ENCODE measurements around the gene HAND1. TPM values are rescaled to one million over a fixed set of nuclear protein-coding genes. Genes with fewer than 3 reads are reported as not detected.
A peak's percentile ranks its signal among the peaks of the same experiment; 100 is the strongest.

Gene HAND1
- total RNA-seq, 2 experiments from 2014 or later, result not detected

DNA sequence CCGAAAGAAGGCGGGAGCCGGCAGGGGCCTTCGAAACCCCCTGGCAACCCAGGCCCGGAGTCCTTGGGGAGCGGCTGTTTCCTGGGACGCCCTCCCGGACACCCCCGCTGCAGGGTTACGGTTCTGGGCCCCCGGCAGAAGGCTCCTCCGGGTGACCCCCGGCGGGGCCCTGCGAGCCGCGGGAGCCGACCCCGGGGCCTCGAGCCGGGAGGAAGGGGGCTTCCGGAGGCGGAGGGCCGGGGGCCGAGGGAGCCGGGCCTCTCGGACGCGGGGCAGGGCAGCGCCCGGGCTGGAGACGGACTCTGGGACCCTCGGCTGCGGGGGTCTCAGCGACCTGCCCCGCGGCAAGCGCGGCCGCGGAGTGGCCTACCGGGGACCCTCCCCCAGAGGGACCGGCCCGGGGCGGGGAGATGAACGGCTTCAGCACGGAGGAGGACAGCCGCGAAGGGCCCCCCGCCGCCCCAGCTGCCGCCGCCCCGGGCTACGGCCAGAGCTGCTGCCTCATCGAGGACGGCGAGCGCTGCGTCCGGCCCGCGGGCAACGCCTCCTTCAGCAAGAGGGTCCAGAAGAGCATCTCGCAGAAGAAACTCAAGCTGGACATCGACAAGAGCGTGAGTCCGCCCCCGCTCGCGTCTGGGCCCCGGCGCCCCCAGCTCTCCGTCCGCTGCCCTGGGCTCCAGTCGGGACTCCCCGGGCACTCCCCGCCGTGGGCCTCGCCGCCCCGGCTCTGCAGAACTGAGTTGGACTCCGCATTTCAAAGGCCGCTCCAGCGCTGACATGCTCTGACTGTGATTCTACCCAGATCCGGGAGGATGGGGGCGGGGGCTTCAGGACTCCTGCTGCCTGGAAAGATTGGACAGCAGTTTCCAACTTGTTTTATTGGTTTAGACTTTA, 31.6 kb downstream of the HAND1 start:
- CTCF ChIA-PET, result interaction anchor here (2.4 kb wide), 1 partner anchor 374 kb away, joined by 6 read pairs; no protein-coding TSS in a partner anchor
- H3K27me3 Mint-ChIP-seq, result no peaks in the 10 kb centered on the region
- POLR2A ChIA-PET, result interaction anchor here (1.6 kb wide), 1 partner anchor 407 kb away, joined by 3 read pairs; the partner anchor contains the start of genes FAM114A2 and MFAP3

DNA sequence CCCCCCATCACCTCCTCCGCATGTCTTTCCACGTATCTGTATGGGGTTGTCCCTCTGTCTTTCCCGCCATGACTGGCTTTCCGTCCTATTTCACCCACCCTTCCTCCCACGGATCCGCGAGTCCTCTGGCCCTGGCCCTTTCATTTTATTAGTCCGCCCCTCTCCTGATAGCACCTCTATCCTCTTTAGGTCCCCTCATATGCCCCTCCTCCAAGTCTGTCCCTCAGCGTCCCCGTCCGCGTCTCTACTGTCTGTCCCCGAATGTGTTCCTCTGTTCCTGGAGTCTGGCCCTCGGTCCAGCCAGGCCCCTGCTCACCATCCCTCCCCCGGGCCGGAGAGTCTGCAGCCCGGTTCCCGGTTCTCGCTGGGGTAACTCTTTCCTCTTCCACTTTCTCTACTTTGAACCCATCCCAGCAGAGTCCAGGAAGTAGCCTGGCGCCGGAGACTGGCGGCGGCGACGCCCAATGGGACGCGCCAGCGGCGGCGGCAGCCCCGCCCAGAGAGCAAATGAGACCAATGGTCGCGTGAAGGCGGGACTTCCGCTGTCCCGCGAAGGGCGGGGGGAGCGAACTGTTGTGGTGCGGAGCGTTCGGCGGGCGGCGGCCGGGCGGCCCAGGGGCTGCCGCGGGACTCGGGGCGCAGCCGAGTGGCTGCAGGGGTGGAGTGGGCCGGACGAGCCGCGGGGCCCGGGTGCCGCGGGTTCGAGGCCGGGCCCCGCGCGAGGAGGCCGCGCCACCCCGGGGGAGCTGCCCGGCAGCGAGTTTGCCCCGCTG, 32.4 kb downstream of the HAND1 start, which contains the start of gene SAP30L:
SAP30L (plus strand) TSS at position 576 of the 773 bp plus-strand sequence. CDS start 608 bp downstream, outside the sequence.
- intact Hi-C loops (cut with DNase I, micrococcal nuclease), result loop anchor here (2.0 to 10.0 kb wide), 7 partner anchors 253 to 492 kb away; partner anchors contain the start of genes CNOT8 (in 2 of the 2), FAM114A2 (in 1 of the 2), FAXDC2 (in 1 of the 2) and GALNT10 (in 1 of the 2)
- Mint-ChIP-seq H3K27me3 (no peaks in the 10 kb centered on the region), H3K9me3 (no peaks in the 10 kb centered on the region), H3K36me3 (ENCODE audit: low read depth) (peaks cover 63% of the 10 kb centered on the region), H3K27ac (peak within 1 kb of the TSS; percentile 89), H3K4me1 (ENCODE audit: low read depth) (peaks cover 69% of the 10 kb centered on the region), H3K4me3 (peak within 1 kb of the TSS; percentile 97)
- peaks cover 38% of the 10 kb centered on the region for H3K4me1 ChIP-seq (ENCODE audit: insufficient read depth, low read length)
- POLR2A ChIA-PET, result interaction anchor here (1.0 to 1.6 kb wide), 2 partner anchors 255 to 407 kb away, joined by 3 to 6 read pairs; partner anchors contain the start of genes FAM114A2, GALNT10 and MFAP3
- no peaks in the 10 kb centered on the region for H3K9me3 ChIP-seq (ENCODE audit: control insufficient read depth in 1 of 2, insufficient read depth in 1 of 2, low read length in 2 of 2)
- TF ChIP-seq, protein P1, sequence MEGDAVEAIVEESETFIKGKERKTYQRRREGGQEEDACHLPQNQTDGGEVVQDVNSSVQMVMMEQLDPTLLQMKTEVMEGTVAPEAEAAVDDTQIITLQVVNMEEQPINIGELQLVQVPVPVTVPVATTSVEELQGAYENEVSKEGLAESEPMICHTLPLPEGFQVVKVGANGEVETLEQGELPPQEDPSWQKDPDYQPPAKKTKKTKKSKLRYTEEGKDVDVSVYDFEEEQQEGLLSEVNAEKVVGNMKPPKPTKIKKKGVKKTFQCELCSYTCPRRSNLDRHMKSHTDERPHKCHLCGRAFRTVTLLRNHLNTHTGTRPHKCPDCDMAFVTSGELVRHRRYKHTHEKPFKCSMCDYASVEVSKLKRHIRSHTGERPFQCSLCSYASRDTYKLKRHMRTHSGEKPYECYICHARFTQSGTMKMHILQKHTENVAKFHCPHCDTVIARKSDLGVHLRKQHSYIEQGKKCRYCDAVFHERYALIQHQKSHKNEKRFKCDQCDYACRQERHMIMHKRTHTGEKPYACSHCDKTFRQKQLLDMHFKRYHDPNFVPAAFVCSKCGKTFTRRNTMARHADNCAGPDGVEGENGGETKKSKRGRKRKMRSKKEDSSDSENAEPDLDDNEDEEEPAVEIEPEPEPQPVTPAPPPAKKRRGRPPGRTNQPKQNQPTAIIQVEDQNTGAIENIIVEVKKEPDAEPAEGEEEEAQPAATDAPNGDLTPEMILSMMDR (IDR thresholded peaks at IDR 0.05), result no peak
- ATAC-seq (ENCODE audit: poor library complexity), result peak; percentile 94
- H3K27ac ChIP-seq (ENCODE audit: low read depth in 1 of 2, low read length in 2 of 2), result peak within 1 kb of the TSS; percentile 42 to 73
- no peaks in the 10 kb centered on the region for H3K27me3 ChIP-seq (ENCODE audit: control insufficient read depth in 1 of 2, insufficient read depth in 2 of 2, low read length in 2 of 2)
- peak within 1 kb of the TSS; percentile 79 for H3K4me3 ChIP-seq (ENCODE audit: low read length)
- H3K36me3 ChIP-seq (ENCODE audit: insufficient read depth, low read length), result peaks cover 24% of the 10 kb centered on the region
- CTCF ChIA-PET, result no interaction called here
- DNase-seq, result peak; percentile 90 to 97 (median 94)

More for the DNA sequence above, 31.6 kb downstream of the HAND1 start:
- peak overlapping the region; percentile 65 for H3K4me3 ChIP-seq (ENCODE audit: low read length)
- Mint-ChIP-seq H3K36me3 (ENCODE audit: low read depth) (peaks cover 63% of the 10 kb centered on the region), H3K27ac (peak overlapping the region; percentile 89), H3K4me1 (ENCODE audit: low read depth) (peaks cover 68% of the 10 kb centered on the region), H3K9me3 (no peaks in the 10 kb centered on the region), H3K4me3 (peak overlapping the region; percentile 89)
- DNase-seq (peak in 13 of 14 experiments; percentile 14 to 62 (median 25)), ATAC-seq (ENCODE audit: poor library complexity) (no peak)
- intact Hi-C loops (cut with DNase I, micrococcal nuclease), result loop anchor here (5.0 to 10.0 kb wide), 6 partner anchors 254 to 491 kb away; partner anchors contain the start of genes CNOT8 (in 2 of the 2), FAXDC2 (in 1 of the 2), GALNT10 (in 1 of the 2) and GEMIN5 (in 1 of the 2)
- H3K27me3 ChIP-seq (ENCODE audit: control insufficient read depth in 1 of 2, insufficient read depth in 2 of 2, low read length in 2 of 2), result no peaks in the 10 kb centered on the region
- H3K9me3 ChIP-seq (ENCODE audit: control insufficient read depth in 1 of 2, insufficient read depth in 1 of 2, low read length in 2 of 2), result no peaks in the 10 kb centered on the region
- peak overlapping the region in 1 of 2 donors; percentile 73 for H3K27ac ChIP-seq (ENCODE audit: low read depth in 1 of 2, low read length in 2 of 2)
- peaks cover 38% of the 10 kb centered on the region for H3K4me1 ChIP-seq (ENCODE audit: insufficient read depth, low read length)
- TF ChIP-seq, protein P1 (IDR thresholded peaks at IDR 0.05), result no peak
- H3K36me3 ChIP-seq (ENCODE audit: insufficient read depth, low read length), result peaks cover 25% of the 10 kb centered on the region

Measured in CD4-positive, alpha-beta T cell (primary cell).